ENCODE results near the gene CACNB2. TPM values are rescaled to one million over a fixed set of nuclear protein-coding genes. Genes with fewer than 3 reads are reported as not detected.

The CACNB2 gene
- total RNA-seq, 1 donor from 2014 or later = not detected

DNA sequence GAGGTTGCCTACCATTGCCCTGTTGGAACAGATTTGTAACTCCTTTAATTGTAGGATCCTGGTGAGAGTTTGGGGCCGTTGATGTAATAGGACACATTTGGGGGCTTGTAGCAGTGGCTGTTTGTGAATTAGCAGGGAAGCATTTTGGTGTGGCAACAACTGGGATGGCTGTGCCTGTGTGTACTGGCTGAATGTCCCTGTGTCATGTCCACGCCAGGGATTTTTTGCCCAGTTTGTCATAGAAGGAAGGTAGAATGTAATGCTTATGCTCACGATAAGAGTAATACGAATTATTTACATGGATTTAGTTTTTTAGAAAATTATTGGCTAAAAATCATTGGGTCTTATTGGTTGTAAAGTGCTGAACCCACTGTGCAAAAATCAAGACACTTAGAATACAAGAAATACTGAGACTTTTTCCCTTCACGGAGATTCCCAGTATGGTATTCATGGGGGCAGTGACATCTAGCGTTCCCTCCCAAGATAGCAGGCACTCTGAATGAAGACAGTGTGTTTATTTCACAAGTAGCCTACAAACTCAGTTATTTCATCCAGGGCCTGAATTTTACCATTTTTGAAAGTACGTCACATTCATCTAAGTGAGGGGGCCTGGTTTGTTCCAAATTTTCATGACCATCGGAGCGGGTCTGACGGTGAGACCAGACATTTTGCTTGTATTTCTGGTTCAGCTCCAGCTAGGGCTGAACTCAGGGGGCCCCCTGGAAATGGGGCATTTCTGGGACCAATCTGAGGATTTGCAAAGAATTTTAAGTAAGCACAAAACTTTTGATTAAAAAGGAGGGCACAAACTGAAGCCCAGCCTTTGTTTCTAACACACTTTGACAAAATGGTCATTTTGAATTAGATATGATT is 74.7 kb downstream of the CACNB2 start:
- Mint-ChIP-seq H3K27me3 (no peaks in the 10 kb centered on the region), H3K9me3 (no peaks in the 10 kb centered on the region), H3K4me3 (no peak overlapping the region), H3K36me3 (ENCODE audit: low read depth) (no peaks in the 10 kb centered on the region), H3K27ac (no peak overlapping the region), H3K4me1 (no peaks in the 10 kb centered on the region)
- intact Hi-C loops (cut with micrococcal nuclease) = loop anchor here (10.0 kb wide), 1 partner anchor 610 kb away; no protein-coding TSS in a partner anchor
- DNase-seq = peak; percentile 60

DNA sequence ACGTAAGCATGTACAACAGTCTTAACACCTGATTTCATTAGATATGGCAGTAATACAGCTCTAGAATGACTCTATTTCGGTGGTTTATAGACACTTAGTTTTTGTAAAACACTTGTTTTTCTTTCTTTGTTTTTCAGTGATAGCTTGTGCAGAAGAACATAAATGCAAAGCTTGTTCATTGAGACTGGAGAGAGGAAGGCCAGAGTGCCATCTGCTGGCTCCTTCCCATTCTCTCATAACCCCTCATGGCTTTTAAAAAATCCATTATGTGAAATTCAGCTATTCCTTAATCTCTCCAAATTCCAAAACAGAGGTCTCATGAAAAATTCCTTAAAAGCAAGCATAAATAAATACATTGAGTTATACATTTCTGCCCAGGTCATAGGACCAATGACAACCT is 76.3 kb downstream of the CACNB2 start:
- H3K36me3 Mint-ChIP-seq (ENCODE audit: low read depth) = no peaks in the 10 kb centered on the region
- H3K27ac Mint-ChIP-seq = no peak overlapping the region
- no peaks in the 10 kb centered on the region for H3K4me1 Mint-ChIP-seq
- no peak for DNase-seq
- no peak overlapping the region for H3K4me3 Mint-ChIP-seq
- intact Hi-C loops (cut with micrococcal nuclease) = loop anchor here (10.0 kb wide), 1 partner anchor 612 kb away; no protein-coding TSS in a partner anchor
- H3K27me3 Mint-ChIP-seq = no peaks in the 10 kb centered on the region
- H3K9me3 Mint-ChIP-seq = no peaks in the 10 kb centered on the region

DNA sequence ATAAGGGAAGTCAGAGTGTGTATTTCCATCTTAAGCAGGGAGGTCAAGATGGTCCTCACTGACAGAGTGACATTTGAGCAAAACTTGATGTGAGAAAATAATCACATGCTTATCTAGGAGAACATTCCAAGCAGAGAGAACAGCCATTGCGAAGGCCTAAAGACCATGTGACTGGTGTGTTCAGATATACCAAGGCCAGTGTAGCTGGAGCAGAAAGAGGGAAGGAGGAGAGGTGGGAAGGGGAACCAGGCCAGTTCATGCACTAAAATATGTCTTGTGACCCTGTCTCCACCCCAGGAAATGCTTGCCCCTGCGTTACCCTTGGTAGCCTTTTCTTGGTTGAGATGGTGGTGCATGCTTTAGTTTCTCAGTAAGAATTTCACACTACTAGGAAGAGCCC is 77.4 kb downstream of the CACNB2 start:
- Mint-ChIP-seq H3K9me3 (no peaks in the 10 kb centered on the region), H3K27ac (no peak overlapping the region), H3K27me3 (no peaks in the 10 kb centered on the region), H3K36me3 (ENCODE audit: low read depth) (no peaks in the 10 kb centered on the region), H3K4me3 (no peak overlapping the region), H3K4me1 (no peaks in the 10 kb centered on the region)
- intact Hi-C loops (cut with micrococcal nuclease) = loop anchor here (10.0 kb wide), 1 partner anchor 613 kb away; no protein-coding TSS in a partner anchor
- no peak for DNase-seq

DNA sequence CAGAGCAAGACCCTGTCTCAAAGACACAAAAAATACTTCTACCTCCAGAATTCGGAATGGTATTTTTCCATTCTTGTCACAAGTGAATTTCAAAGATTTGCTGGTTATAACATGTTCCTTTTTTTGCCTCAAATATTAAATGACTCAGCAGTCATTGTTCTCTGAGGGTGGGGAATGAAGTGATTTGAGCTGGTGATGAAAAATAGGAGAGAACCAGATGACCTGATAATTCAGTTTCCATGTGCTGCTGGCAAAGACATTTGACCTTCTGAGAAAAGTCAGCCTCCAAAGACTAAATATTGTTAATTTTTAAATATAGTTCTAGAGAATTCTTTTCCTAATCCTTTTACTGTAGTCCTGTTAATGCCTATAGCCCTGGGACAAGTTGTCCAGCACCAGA is 78.9 kb downstream of the CACNB2 start:
- intact Hi-C loops (cut with micrococcal nuclease) = loop anchor here (10.0 kb wide), 1 partner anchor 614 kb away; no protein-coding TSS in a partner anchor
- Mint-ChIP-seq H3K36me3 (ENCODE audit: low read depth) (no peaks in the 10 kb centered on the region), H3K27ac (no peak overlapping the region), H3K4me1 (no peaks in the 10 kb centered on the region), H3K9me3 (no peaks in the 10 kb centered on the region), H3K4me3 (no peak overlapping the region), H3K27me3 (no peaks in the 10 kb centered on the region)
- no peak for DNase-seq

DNA sequence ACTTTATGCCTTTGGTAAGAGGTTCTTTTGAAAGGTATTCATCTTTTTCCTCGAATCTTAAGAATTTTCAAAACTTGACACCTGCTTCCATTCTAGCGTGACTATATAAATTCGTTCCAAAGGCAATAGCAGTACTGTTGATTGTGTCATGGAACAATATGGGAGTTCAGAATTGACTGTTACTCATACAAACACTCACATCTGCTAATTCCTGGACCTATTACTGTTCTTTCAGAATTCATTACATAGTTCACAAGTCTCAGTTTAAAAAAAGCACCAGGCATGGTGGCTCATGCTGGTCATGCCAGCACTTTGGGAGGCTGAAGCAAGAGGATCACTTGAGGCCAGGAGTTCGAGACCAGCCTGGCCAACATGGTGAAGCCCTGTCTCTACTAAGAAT is 80.9 kb downstream of the CACNB2 start:
- no peaks in the 10 kb centered on the region for H3K9me3 Mint-ChIP-seq
- H3K27ac Mint-ChIP-seq = no peak overlapping the region
- no peaks in the 10 kb centered on the region for H3K36me3 Mint-ChIP-seq (ENCODE audit: low read depth)
- H3K4me1 Mint-ChIP-seq = no peaks in the 10 kb centered on the region
- DNase-seq = no peak
- intact Hi-C loops (cut with micrococcal nuclease) = no loop called here
- H3K4me3 Mint-ChIP-seq = no peak overlapping the region
- H3K27me3 Mint-ChIP-seq = no peaks in the 10 kb centered on the region

DNA sequence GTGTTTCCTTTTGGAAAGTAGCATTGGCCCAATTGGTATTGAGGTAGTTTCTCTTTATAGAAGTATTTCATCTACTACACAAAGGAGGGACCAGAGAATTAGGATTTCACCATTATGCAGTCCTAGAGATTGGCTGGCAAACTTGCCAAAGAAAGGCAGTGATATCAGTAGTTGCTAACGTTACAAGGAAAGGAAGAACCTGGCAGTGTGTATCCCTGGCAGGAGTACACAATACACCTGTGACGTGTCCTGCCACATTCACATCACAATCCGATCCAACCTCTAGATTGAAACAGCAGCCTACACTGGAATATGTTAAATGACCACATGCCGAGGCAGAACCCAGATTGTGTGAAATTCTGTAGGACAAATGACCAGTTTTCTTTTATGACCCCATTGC is 81.7 kb downstream of the CACNB2 start:
- Mint-ChIP-seq H3K27ac (no peak overlapping the region), H3K4me1 (no peaks in the 10 kb centered on the region), H3K9me3 (no peaks in the 10 kb centered on the region), H3K4me3 (no peak overlapping the region), H3K36me3 (ENCODE audit: low read depth) (no peaks in the 10 kb centered on the region), H3K27me3 (no peaks in the 10 kb centered on the region)
- intact Hi-C loops (cut with micrococcal nuclease) = no loop called here
- no peak for DNase-seq

DNA sequence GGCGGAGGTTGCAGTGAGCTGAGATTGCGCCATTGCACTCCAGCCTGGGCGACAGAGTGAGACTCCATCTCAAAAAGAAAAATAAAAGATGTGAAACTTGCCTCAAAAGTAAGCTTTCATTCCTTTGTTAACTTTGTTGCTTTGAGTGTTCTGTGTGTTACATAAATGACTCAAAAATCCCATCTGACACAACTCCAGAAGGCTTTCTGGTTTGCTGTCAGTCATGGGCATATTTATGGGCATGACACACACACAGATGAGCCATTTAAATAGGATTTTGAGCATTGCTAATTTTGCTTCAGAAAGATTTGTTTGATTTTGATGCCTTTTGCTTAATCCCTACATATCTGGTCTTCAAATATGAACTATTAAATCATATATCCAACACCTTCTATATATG is 82.6 kb downstream of the CACNB2 start:
- no peak for DNase-seq
- Mint-ChIP-seq H3K36me3 (ENCODE audit: low read depth) (no peaks in the 10 kb centered on the region), H3K4me1 (no peaks in the 10 kb centered on the region), H3K4me3 (no peak overlapping the region), H3K27ac (no peak overlapping the region), H3K9me3 (no peaks in the 10 kb centered on the region), H3K27me3 (no peaks in the 10 kb centered on the region)
- intact Hi-C loops (cut with micrococcal nuclease) = no loop called here

DNA sequence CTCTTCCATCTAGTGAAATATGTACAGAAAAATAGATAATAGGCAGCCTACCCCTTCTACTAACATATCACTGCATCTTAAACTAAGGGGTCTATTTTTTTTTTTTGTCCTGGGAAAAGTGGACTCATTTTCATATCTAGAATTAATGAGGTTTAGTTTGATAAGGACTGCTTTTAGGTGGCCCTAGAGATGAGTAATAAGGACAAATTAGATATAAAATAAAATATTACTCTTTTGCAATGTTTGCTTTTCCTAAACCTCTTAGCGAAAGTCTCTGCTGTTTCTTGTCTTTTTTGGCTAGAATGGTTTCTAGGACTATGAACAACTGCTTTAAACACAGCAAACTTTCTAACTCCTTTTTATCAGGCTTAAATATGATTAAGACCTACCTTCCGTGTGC is 83.7 kb downstream of the CACNB2 start:
- H3K4me1 Mint-ChIP-seq = no peaks in the 10 kb centered on the region

DNA sequence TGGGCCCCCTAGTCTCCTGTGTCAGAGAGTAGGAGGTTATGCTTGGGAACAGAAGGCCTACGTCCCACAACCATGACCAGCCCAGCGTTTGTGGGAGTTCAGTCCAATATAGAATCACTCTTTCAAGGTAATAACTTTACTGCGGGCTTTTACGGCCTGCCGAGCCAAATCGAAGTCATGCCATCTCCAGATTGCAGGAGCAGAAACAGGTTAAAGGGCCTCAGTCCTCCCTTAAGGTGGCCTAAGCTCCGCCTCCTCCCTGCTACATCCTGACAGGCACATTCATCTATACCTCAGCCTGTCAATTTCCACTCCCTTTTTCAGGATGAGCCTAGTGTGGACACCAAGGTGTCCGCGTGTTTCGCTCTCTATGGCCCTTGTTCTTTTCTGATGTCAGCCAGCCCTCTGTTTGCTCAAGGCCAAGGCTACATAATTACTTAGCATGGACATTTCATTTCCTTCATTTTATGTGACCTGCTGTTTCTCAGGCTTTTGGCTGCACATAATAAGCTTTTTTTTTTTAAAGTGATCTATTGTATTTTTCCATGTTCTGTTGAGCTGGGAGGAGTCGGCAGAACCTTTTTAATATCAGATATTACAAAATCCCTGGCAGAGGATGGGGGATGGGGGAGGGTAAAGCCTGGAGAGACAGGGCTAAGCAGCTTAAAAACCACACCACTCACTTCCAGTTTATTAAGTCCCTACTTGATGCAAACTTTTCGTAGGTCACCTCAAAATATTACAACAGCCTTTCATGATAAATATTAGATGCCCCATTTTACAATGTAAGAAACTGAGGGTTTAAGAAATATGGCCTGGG is 84.6 kb downstream of the CACNB2 start:
- Mint-ChIP-seq H3K27ac (no peak overlapping the region), H3K9me3 (no peaks in the 10 kb centered on the region), H3K4me3 (no peak overlapping the region), H3K27me3 (no peaks in the 10 kb centered on the region), H3K36me3 (ENCODE audit: low read depth) (no peaks in the 10 kb centered on the region), H3K4me1 (no peaks in the 10 kb centered on the region)
- DNase-seq = no peak
- intact Hi-C loops (cut with micrococcal nuclease) = no loop called here

More for the DNA sequence above, 83.7 kb downstream of the CACNB2 start:
- Mint-ChIP-seq H3K27ac (no peak overlapping the region), H3K27me3 (no peaks in the 10 kb centered on the region), H3K9me3 (no peaks in the 10 kb centered on the region), H3K4me3 (no peak overlapping the region), H3K36me3 (ENCODE audit: low read depth) (no peaks in the 10 kb centered on the region)
- intact Hi-C loops (cut with micrococcal nuclease) = no loop called here
- no peak for DNase-seq

DNA sequence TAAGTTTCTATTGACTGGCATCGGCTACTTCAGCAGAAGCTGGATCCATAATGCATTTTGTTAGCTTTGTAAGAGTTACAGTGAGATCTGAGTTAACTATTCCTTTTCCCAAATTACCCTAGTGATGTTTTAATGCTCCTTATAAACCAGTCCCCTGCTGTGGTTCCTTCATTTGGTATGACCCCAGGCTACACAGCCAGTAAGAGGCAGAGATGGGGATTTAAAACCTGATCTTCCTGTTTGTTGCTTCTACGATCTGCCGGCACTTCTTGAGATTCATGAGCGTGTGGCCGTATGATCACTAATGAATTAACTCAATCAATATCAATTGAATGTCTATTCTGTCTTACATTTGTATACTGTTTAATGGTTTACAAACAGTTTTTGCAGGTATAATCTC is 86.1 kb downstream of the CACNB2 start:
- no peak overlapping the region for H3K4me3 Mint-ChIP-seq
- H3K4me1 Mint-ChIP-seq = no peaks in the 10 kb centered on the region
- no peaks in the 10 kb centered on the region for H3K27me3 Mint-ChIP-seq
- H3K27ac Mint-ChIP-seq = no peak overlapping the region
- H3K9me3 Mint-ChIP-seq = no peaks in the 10 kb centered on the region
- DNase-seq = no peak
- intact Hi-C loops (cut with micrococcal nuclease) = no loop called here
- no peaks in the 10 kb centered on the region for H3K36me3 Mint-ChIP-seq (ENCODE audit: low read depth)

DNA sequence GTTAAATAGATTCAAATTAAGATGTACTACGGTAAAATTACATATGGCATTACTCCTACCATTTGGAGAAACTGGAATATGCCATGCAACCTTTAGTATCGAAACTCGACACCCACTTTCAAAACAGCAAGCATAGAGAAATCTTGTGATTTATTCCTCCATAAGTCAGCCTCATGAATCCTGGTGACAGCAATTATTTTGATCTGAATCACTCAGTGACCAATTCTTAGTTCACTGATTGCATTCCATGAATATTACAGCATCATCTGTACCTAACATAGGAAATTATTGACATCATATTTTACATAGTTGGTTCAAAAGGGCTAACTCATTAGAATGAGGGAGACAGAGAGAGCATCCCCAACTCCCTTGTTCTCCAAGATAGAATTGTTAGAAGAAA is 89.6 kb downstream of the CACNB2 start:
- H3K27ac Mint-ChIP-seq = no peak overlapping the region

DNA sequence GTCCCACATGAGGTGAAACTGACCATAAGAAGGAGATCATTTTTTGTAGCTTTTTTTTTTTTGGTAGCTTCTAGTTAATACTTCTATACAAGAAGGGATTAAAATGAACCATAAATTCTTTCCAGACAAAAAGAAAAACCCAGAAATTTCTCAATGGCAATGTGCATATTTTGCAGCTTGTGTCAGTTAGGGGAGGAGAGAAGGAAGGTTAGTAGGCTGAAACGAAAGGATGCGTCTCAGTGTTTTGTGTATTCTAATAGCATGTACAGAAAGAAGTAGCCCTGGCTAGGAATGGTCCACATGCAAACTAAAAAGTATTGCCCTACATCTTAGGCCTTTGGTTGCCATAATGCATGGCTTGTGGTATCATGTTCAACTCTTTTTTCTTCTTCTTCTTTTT is 90.6 kb downstream of the CACNB2 start:
- Mint-ChIP-seq H3K27me3 (no peaks in the 10 kb centered on the region), H3K27ac (no peak overlapping the region), H3K36me3 (ENCODE audit: low read depth) (no peaks in the 10 kb centered on the region), H3K4me1 (no peaks in the 10 kb centered on the region), H3K4me3 (no peak overlapping the region), H3K9me3 (no peaks in the 10 kb centered on the region)
- no peak for DNase-seq
- intact Hi-C loops (cut with micrococcal nuclease) = no loop called here

More for the DNA sequence above, 89.6 kb downstream of the CACNB2 start:
- no peak overlapping the region for H3K4me3 Mint-ChIP-seq
- H3K27me3 Mint-ChIP-seq = no peaks in the 10 kb centered on the region
- H3K9me3 Mint-ChIP-seq = no peaks in the 10 kb centered on the region
- DNase-seq = no peak
- no peaks in the 10 kb centered on the region for H3K36me3 Mint-ChIP-seq (ENCODE audit: low read depth)
- H3K4me1 Mint-ChIP-seq = no peaks in the 10 kb centered on the region
- intact Hi-C loops (cut with micrococcal nuclease) = no loop called here

DNA sequence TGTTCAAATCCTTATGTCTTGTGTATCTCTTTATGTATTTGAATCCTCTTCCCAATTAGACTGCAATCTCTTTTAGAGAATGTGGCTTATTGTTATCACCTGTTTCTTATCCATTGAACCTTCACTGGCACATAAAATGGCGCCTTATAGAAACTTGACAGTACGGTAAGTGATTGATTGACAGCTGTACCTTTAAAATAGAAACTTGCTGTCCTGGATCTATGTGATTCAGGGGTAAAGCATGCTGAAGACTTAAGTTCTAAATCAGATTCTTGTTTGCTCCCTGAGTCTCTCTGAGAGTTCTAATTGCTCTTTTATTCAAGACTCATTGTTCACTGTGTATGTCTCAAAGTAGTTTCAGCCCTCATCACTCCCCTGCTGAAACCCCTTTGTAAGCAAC is 91.3 kb downstream of the CACNB2 start:
- intact Hi-C loops (cut with micrococcal nuclease) = no loop called here
- no peaks in the 10 kb centered on the region for H3K27me3 Mint-ChIP-seq
- DNase-seq = no peak
- no peak overlapping the region for H3K4me3 Mint-ChIP-seq
- no peaks in the 10 kb centered on the region for H3K36me3 Mint-ChIP-seq (ENCODE audit: low read depth)
- no peaks in the 10 kb centered on the region for H3K9me3 Mint-ChIP-seq
- no peaks in the 10 kb centered on the region for H3K4me1 Mint-ChIP-seq
- H3K27ac Mint-ChIP-seq = no peak overlapping the region

DNA sequence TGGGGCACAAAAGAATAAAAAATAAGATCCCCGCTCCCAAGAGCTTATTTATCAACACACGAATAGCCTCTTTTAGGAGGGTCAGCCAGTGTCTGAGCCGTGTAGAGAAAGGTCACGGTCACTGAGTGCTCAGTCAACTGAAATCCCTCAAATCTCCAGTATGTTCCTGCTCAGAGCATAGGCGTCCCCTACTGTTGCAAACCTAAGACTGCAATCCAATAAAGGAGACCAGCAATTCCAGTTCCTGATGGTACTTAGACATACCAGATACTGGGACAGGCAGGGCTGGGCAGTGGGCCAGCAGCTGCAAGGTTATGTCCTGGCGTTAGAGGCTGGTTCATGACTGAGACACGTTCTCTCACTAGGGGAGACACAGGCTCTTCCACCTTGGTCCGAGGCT is 93.6 kb downstream of the CACNB2 start:
- H3K27ac Mint-ChIP-seq = no peak overlapping the region
- no peak overlapping the region for H3K4me3 Mint-ChIP-seq
- no peaks in the 10 kb centered on the region for H3K4me1 Mint-ChIP-seq
- H3K36me3 Mint-ChIP-seq (ENCODE audit: low read depth) = no peaks in the 10 kb centered on the region
- DNase-seq = no peak
- no peaks in the 10 kb centered on the region for H3K9me3 Mint-ChIP-seq
- H3K27me3 Mint-ChIP-seq = no peaks in the 10 kb centered on the region
- intact Hi-C loops (cut with micrococcal nuclease) = no loop called here

Data from activated CD4-positive, alpha-beta T cell treated with anti-CD3 and anti-CD28 coated beads, Interleukin-2, amount 10 ng/mL, durations not matched to agents 24 days and 14 days (primary cell).